Muscle layer of colon (tissue), 2 donors: ENCODE results near the gene TRAF7.
"Not testable (repeated sequence)": the region's sequence is repeated elsewhere in the genome, so short reads cannot be mapped to it uniquely, and the experiment has no call there.

ENCODE experiments used
- H3K27ac ChIP-seq: one replicate; pipeline ENCODE4 v1.7.0; 2013; ENCODE audit warnings: low read depth, mild to moderate bottlenecking, low read length, moderate library complexity
- H3K27me3 ChIP-seq, 2 donors: one replicate each; pipeline ENCODE4 v1.7.0; 2013; ENCODE audit warnings: low read length in 2 of 2, mild to moderate bottlenecking in 2 of 2; ENCODE audit not compliant: insufficient read depth in 2 of 2, control insufficient read depth in 1 of 2
- H3K36me3 ChIP-seq: one replicate; pipeline ENCODE4 v1.7.0; 2013; ENCODE audit warnings: mild to moderate bottlenecking, low read length; ENCODE audit not compliant: insufficient read depth
- H3K4me1 ChIP-seq: one replicate; pipeline ENCODE4 v1.7.0; 2013; ENCODE audit warnings: mild to moderate bottlenecking, low read length; ENCODE audit not compliant: insufficient read depth
- H3K4me3 ChIP-seq, 2 donors: one replicate each; pipeline ENCODE4 v1.7.0; 2013; ENCODE audit warnings: low read length in 2 of 2, low read depth in 1 of 2, mild to moderate bottlenecking in 1 of 2, moderate library complexity in 1 of 2
- H3K9ac ChIP-seq: one replicate; pipeline ENCODE4 v1.7.0; 2013; ENCODE audit warnings: low read length
- H3K9me3 ChIP-seq: one replicate; pipeline ENCODE4 v1.7.0; 2013; ENCODE audit warnings: mild to moderate bottlenecking, low read length
- donor health status: abdominal sarcoma.
- donor health status: Adenocarcinoma of cecum.

Gene TRAF7

DNA sequence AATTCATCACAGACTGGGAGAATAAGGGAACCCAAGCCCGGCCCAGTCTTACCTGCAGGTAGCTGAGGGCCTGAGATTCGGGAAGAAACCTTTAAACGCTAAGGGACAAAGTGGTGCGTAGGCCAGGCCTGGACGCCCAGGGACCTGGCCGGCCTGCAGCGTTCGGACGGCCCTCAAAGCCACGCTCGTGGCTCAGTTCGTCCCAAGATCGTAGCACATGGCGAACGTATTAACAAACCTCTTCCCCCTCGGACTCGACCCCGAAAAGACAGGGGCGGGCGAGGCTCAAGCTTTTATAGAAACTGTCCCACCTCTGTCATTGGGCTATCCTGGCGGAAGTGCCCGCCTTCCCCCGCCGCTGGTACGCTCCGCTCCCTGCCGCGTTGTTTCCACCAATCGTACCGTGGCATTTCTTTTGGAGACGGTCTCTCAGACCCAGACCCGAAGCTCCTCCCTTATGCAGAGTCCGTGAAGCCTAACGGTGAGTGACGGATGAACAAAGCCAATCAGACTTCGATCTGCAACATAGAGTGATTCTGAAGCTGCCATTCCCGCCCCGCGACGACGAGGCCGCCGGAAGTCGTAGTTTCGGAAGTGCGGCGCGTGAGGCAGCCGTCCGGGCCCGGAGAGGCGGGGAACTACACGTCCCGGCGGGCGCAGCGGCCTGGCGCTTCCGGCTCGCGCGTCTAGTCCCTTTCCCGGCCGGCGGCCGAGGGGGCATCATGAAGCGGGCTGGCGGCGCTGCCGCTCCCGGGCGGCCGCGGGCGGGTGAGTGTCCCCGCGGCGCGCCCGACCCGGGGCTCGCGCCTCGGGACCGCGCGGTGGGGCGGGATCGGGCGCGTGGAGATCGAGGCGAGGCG is at the start of gene TRAF7:
Gene TRAF7 (plus strand): TSS at position 692 of the 860 bp plus-strand sequence. CDS start 8,139 bp downstream, outside the sequence.
- no peaks in the 10 kb centered on the region for H3K9me3 ChIP-seq
- peaks cover 76% of the 10 kb centered on the region for H3K4me1 ChIP-seq
- peak within 1 kb of the TSS; percentile 91 to 100 for H3K4me3 ChIP-seq
- no peaks in the 10 kb centered on the region for H3K27me3 ChIP-seq
- H3K9ac ChIP-seq = peak within 1 kb of the TSS; percentile 99
- H3K27ac ChIP-seq = peak within 1 kb of the TSS; percentile 93
- H3K36me3 ChIP-seq = peaks cover 5% of the 10 kb centered on the region

DNA sequence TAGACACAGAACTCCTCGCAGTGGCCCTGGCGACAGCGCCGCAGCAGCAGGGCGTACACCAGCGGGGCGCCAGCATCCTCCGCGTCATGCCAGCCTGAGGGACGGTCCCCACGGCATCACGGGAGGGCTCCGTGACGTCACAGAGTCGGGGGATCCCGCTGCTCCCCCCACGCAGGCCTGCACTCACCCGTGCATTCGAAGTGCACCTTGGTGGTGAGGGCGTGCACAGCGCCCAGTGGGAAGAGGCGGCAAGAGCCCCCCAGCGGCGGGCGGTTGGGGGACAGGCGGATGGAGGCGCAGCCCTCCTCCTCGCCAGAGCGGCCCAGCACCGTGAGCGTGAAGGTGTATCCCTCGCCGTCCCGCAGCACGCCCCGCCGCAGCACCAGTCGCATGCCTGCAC is 49.4 kb upstream of the TRAF7 start:
- H3K27ac ChIP-seq, H3K4me3 ChIP-seq, H3K36me3 ChIP-seq, H3K4me1 ChIP-seq, H3K9me3 ChIP-seq, H3K9ac ChIP-seq, H3K27me3 ChIP-seq: not testable (repeated sequence)

DNA sequence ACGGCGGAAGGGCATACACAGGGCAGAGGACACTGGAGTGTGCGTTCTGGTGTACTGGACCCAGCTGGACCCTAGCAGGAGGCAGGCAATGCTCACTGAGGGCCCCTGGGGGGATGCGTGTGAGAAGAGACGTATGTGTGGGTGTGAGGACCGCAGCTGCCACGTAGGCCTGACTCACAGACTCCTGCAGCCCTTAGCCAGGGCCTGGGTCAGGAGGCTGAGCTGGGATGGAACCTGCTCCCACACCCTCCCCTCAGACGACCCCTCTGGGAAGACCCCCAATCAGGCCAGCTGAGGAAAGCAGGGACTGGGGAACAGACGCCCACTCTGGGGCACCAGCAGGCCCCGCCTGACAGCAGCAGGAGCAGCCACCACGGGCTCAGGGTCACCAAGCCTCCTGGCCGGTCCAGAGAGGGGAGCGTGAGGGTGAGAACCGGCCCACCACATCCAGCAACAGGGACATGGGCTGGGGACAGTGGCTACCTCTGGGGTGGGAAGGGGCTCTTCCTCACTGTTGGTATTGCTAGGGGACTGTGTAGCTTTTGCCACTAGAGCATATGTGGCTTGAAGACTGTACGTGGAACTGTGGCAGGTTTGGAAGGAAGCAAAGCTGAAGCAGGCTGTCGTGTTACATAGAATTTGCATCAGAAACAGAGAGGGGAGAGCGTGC is 48.3 kb upstream of the TRAF7 start:
- not testable (repeated sequence) for H3K27ac ChIP-seq

DNA sequence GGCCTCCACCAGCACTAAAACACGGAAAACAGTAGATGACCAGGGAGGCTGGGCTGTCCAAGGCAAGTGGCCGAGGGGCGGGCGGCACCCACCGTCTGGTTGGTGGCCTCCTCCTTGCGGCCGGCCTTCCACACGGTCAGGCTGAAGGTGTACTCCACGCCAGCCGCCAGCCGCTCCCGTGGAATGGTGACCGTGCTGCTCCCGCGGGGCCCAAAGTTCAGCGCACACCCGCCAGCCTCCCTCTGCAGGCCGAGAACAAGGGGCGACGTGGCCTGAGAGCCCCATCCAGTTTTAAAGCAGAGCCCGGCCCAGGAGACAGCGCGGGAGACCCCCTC is 47.8 kb upstream of the TRAF7 start:
- H3K27me3 ChIP-seq, H3K36me3 ChIP-seq, H3K4me3 ChIP-seq, H3K27ac ChIP-seq, H3K4me1 ChIP-seq, H3K9ac ChIP-seq, H3K9me3 ChIP-seq: not testable (repeated sequence)

More for the DNA sequence above, 48.3 kb upstream of the TRAF7 start:
- H3K36me3 ChIP-seq, H3K9ac ChIP-seq, H3K9me3 ChIP-seq, H3K4me1 ChIP-seq, H3K4me3 ChIP-seq, H3K27me3 ChIP-seq: not testable (repeated sequence)

DNA sequence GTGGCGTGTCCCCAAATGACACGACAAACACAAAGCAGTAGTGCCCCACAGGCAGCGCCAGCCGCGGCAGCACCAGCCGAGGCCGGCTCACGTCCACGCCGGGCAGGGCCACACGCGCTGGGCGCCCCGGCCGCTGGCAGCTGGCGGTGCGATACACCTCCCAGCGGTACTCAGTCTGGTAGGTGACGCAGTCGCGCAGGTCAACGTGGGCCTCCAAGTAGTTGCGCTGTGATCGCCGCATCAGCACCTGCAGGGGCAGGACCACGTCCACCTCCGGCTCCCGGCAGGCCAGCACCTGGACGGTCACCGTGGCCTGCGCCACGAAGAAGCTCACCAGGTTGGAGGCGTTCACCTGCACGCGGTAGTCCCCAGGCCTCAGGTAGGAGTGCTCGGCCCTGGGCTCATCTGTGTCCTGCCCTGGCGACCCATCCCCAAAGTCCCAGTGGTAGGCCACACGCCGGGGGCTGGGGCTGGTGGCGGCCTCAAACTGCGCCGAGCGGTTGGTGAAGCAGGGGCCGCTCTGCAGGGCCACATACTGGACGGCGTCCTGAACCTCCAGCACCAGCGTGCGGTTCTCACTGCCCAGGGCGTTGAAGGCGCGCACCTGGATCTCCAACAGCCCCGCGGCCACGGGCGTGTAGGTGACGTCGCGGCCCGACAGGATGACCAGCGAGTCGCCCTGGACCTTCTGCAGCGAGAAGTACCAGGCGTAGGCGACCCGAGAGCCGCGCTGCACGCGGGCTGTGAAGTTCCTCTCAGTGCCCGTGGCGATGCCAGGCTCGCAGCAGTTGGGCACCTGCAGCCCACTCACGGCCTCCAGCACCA is 46.9 kb upstream of the TRAF7 start:
- not testable (repeated sequence) for H3K4me1 ChIP-seq, H3K36me3 ChIP-seq, H3K9ac ChIP-seq, H3K27ac ChIP-seq, H3K27me3 ChIP-seq, H3K9me3 ChIP-seq, H3K4me3 ChIP-seq

DNA sequence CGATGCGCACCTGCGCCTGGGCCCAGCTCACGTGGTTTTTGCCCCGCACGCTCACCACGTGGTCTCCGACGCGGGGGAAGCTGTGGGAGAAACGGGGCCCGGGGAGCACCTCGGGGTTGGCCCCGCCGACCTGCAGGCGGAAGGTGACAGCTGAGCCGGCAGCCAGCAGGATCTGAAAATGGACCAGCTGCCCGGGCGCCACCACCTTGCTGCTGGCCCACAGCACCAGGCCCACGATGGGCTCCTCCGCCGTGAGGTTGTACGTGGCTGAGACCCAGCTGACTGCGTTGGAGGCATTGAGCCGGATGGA is 46.4 kb upstream of the TRAF7 start:
- H3K4me3 ChIP-seq, H3K36me3 ChIP-seq, H3K4me1 ChIP-seq, H3K9me3 ChIP-seq, H3K27ac ChIP-seq, H3K9ac ChIP-seq, H3K27me3 ChIP-seq: not testable (repeated sequence)

DNA sequence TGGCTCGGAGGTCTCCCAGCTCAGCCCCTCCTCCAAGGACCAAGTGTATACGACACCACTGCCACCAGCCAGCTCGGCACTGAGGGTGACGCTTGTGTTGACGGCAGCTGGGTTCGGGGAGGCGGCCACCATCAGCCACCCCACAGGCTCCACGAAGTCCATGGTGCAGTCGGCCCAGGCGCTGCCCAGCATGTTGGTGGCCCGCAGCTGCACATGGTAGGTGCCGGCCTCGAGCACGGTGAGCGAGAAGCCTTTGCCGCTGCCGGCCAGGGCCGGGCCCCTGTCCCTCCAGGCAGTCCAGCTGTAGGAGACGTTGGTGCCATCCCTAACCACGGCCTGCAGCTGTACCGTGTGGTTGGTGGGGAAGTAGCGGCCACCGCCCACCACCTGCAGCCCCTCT is 45.7 kb upstream of the TRAF7 start:
- not testable (repeated sequence) for H3K4me3 ChIP-seq, H3K9ac ChIP-seq, H3K4me1 ChIP-seq, H3K9me3 ChIP-seq, H3K36me3 ChIP-seq, H3K27me3 ChIP-seq, H3K27ac ChIP-seq

DNA sequence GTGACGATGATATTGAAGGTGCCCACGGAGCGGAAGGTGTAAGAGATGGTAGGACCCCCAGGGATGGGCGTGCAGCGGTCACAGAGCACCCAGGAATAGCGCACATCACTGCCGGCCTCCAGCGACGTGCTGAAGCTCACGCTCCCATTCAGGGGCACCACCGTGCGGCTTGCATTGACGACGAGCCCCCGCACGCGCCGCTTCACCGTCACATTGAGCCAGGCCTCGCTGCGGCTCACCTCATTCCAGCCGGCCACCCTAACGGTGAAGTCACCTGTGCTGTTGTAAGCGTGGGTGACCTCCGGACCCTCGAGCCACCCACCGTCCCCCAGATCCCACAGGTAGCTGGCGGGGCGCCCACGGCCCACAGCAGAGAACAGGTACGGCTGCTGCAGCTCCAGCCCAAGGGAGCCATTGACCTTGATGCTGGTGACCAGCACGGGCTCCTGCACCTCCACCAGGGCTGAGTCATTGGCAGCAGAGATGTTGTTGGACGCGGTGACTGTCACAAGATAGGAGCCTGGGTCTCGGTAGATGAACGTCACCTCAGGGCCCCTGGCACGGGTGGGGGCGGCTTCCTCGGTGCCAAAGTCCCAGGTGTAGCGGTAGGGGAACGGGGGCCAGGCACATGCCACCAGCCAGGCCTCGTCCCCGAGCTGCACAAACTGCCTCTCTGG is 45.1 kb upstream of the TRAF7 start:
- not testable (repeated sequence) for H3K9me3 ChIP-seq, H3K27me3 ChIP-seq, H3K9ac ChIP-seq, H3K36me3 ChIP-seq, H3K4me1 ChIP-seq, H3K27ac ChIP-seq, H3K4me3 ChIP-seq

DNA sequence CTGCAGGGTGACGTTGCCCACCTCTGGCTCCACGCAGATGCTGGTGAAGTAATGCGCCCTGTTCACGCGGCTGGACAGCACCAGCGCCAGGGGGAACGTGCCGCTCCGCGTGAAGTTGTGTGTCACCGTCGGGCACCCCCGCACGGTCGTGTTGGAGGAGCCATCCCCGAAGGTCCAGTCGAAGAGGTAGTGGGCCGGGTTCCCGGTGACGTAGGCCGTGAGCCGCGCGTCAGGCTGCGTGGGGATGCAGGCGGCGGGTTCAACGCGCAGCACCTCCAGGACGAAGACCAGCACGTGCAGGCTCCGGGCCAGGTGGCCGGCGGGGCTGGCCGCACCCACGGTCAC is 44.6 kb upstream of the TRAF7 start:
- H3K27me3 ChIP-seq, H3K4me1 ChIP-seq, H3K9ac ChIP-seq, H3K36me3 ChIP-seq, H3K9me3 ChIP-seq, H3K27ac ChIP-seq, H3K4me3 ChIP-seq: not testable (repeated sequence)

DNA sequence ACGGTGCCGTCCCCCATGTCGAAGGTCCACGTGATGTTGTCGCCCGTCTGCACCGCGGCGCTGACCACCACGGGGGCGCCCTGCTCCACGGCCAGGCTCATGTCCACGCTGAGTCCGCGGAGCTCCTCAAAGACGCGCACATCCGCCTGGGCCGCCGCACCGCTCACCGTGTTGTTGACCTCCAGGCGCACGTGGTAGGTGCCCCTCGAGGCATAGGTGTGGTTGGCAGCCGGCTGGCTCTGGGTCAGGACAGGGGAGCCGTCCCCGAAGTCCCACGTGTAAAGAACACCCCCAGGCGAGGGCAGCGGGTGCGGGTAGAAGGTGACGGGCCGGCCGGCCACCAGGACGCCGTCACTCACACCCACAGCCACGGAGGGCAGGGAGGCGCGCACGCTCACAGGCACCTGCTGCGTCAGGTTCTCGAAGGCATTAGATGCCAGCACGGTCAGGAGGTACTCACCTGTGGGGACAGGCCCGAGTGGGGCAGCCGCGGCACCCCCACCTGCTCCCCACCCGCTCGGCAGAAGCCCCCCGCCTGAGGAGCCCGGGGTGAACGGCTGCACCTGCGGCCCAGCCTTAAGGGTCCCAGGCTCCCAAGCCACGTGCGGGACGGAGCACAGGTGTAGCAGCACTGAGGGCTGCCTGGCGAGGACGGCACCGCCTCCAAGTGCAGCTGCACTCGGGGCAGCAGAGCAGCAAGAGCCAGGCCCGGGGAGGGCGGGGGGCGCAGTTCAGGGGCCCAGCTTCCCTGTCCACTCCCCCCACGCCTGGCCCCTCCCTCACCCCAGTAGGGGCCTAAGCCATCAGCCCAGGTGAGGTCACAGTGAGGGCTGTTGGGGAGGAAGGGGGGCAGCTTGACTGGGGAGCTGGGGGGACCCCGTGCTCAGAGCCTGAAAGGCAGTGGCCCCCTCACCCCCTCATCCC is 43.9 kb upstream of the TRAF7 start:
- not testable (repeated sequence) for H3K9me3 ChIP-seq, H3K4me1 ChIP-seq, H3K9ac ChIP-seq, H3K36me3 ChIP-seq, H3K27ac ChIP-seq, H3K4me3 ChIP-seq, H3K27me3 ChIP-seq
